ENCODE results near the gene MOB2.

- TF ChIP-seq JUND (IDR thresholded peaks at IDR 0.05) (no peak), ATF3 (IDR thresholded peaks at IDR 0.05) (no peak), TAF1 (conservative IDR thresholded peaks at IDR 0.05) (no peak), RAD21 (IDR thresholded peaks at IDR 0.05) (no peak), EGR1 (IDR thresholded peaks at IDR 0.05; ENCODE audit: low read depth in 2 of 2) (no peak)
- TF ChIP-seq, protein P1, sequence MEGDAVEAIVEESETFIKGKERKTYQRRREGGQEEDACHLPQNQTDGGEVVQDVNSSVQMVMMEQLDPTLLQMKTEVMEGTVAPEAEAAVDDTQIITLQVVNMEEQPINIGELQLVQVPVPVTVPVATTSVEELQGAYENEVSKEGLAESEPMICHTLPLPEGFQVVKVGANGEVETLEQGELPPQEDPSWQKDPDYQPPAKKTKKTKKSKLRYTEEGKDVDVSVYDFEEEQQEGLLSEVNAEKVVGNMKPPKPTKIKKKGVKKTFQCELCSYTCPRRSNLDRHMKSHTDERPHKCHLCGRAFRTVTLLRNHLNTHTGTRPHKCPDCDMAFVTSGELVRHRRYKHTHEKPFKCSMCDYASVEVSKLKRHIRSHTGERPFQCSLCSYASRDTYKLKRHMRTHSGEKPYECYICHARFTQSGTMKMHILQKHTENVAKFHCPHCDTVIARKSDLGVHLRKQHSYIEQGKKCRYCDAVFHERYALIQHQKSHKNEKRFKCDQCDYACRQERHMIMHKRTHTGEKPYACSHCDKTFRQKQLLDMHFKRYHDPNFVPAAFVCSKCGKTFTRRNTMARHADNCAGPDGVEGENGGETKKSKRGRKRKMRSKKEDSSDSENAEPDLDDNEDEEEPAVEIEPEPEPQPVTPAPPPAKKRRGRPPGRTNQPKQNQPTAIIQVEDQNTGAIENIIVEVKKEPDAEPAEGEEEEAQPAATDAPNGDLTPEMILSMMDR (IDR thresholded peaks at IDR 0.05; ENCODE audit: low read depth, low read length, missing input control): no peak
- TF ChIP-seq, protein P2, sequence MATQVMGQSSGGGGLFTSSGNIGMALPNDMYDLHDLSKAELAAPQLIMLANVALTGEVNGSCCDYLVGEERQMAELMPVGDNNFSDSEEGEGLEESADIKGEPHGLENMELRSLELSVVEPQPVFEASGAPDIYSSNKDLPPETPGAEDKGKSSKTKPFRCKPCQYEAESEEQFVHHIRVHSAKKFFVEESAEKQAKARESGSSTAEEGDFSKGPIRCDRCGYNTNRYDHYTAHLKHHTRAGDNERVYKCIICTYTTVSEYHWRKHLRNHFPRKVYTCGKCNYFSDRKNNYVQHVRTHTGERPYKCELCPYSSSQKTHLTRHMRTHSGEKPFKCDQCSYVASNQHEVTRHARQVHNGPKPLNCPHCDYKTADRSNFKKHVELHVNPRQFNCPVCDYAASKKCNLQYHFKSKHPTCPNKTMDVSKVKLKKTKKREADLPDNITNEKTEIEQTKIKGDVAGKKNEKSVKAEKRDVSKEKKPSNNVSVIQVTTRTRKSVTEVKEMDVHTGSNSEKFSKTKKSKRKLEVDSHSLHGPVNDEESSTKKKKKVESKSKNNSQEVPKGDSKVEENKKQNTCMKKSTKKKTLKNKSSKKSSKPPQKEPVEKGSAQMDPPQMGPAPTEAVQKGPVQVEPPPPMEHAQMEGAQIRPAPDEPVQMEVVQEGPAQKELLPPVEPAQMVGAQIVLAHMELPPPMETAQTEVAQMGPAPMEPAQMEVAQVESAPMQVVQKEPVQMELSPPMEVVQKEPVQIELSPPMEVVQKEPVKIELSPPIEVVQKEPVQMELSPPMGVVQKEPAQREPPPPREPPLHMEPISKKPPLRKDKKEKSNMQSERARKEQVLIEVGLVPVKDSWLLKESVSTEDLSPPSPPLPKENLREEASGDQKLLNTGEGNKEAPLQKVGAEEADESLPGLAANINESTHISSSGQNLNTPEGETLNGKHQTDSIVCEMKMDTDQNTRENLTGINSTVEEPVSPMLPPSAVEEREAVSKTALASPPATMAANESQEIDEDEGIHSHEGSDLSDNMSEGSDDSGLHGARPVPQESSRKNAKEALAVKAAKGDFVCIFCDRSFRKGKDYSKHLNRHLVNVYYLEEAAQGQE (IDR thresholded peaks at IDR 0.05): no peak
These were observed 53.0 kb downstream of the MOB2 start for GRCh38 chr11:1433568-1433967.

All from liver (tissue), 3 donors.